WTC11 (cell line): ENCODE measurements around the gene DSEL. TPM values are rescaled to one million over a fixed set of nuclear protein-coding genes. Genes with fewer than 3 reads are reported as not detected.

Source experiments
- ATAC-seq: fragments of 200-7000 bp; cut with Tn5 transposase; 2 replicates; pipeline ENCODE4 v1.10.0; 2021; ENCODE audit warnings: mild to moderate bottlenecking, moderate library complexity
- CTCF ChIA-PET: fragments of 300-600 bp; sonication (Branson Sonifier 250); formaldehyde crosslinking; loops from one replicate; lab custom pipeline; 2021; ENCODE audit warnings: antibody characterized with exemption; lab: Charles Lee
- POLR2A ChIA-PET: fragments of 350-600 bp; sonication (Branson Sonifier 250); formaldehyde crosslinking; loops from one replicate; lab custom pipeline; 2021; ENCODE audit warnings: antibody characterized with exemption; lab: Charles Lee
- DNase-seq: peaks from one replicate; pipeline ENCODE4 v3.0.0; 2021; ENCODE audit warnings: low spot score
- H3K27ac Mint-ChIP-seq: 2 replicates; pipeline ENCODE4 v1.8.0; 2021; ENCODE audit warnings: mixed read lengths
- H3K27me3 Mint-ChIP-seq: 2 replicates; pipeline ENCODE4 v1.8.0; 2021; ENCODE audit warnings: low read depth, mild to moderate bottlenecking, moderate library complexity, mixed read lengths
- H3K36me3 Mint-ChIP-seq: 2 replicates; pipeline ENCODE4 v1.8.0; 2021; ENCODE audit warnings: mixed read lengths
- H3K4me1 Mint-ChIP-seq: 2 replicates; pipeline ENCODE4 v1.8.0; 2022; ENCODE audit warnings: mixed read lengths
- H3K4me3 Mint-ChIP-seq: 2 replicates; pipeline ENCODE4 v1.8.0; 2021; ENCODE audit warnings: mild to moderate bottlenecking, moderate library complexity, mixed read lengths
- H3K9me3 Mint-ChIP-seq: 2 replicates; pipeline ENCODE4 v1.8.0; 2021; ENCODE audit warnings: mixed read lengths
- ATF2 ChIP-seq: sonication (generic); formaldehyde crosslinking; IDR thresholded peaks from 2 replicates; pipeline ENCODE4 v1.8.1; 2022; ENCODE audit warnings: low read depth, missing genetic modification reagents, borderline replicate concordance
- ATF3 ChIP-seq: sonication (generic); formaldehyde crosslinking; conservative IDR thresholded peaks from 2 replicates; pipeline ENCODE4 v1.8.1; 2022; ENCODE audit warnings: mild to moderate bottlenecking, missing genetic modification reagents
- CDX4 ChIP-seq: fragments of 250-450 bp; sonication (Bioruptor Pico); IDR thresholded peaks from 2 replicates; pipeline ENCODE4 v1.9.0; 2021; ENCODE audit warnings: moderate library complexity, mild to moderate bottlenecking, inconsistent platforms, borderline replicate concordance
- E2F1 ChIP-seq: sonication (generic); formaldehyde crosslinking; IDR thresholded peaks from 2 replicates; pipeline ENCODE4 v1.8.0; 2022; ENCODE audit warnings: mild to moderate bottlenecking, missing genetic modification reagents
- E2F5 ChIP-seq: sonication (generic); formaldehyde crosslinking; IDR thresholded peaks from 2 replicates; pipeline ENCODE4 v1.8.1; 2022; ENCODE audit warnings: mild to moderate bottlenecking, moderate library complexity, missing genetic modification reagents
- ERG ChIP-seq: fragments of 250-450 bp; sonication (Bioruptor Pico); IDR thresholded peaks from 2 replicates; pipeline ENCODE4 v1.8.0; 2021; ENCODE audit warnings: mild to moderate bottlenecking
- GABPB1 ChIP-seq: sonication (generic); formaldehyde crosslinking; IDR thresholded peaks from 2 replicates; pipeline ENCODE4 v1.8.1; 2023; ENCODE audit warnings: mild to moderate bottlenecking, missing genetic modification reagents
- JAZF1 ChIP-seq: fragments of 250-450 bp; sonication (Bioruptor Pico); IDR thresholded peaks from 2 replicates; pipeline ENCODE4 v1.9.0; 2021; ENCODE audit warnings: moderate library complexity, mild to moderate bottlenecking, inconsistent platforms
- MLX ChIP-seq: sonication (generic); formaldehyde crosslinking; IDR thresholded peaks from 2 replicates; pipeline ENCODE4 v1.8.1; 2023; ENCODE audit warnings: mild to moderate bottlenecking, missing genetic modification reagents, moderate library complexity
- MXD4 ChIP-seq: fragments of 250-450 bp; sonication (Bioruptor Pico); IDR thresholded peaks from 2 replicates; pipeline ENCODE4 v1.8.0; 2021; ENCODE audit warnings: mild to moderate bottlenecking, moderate library complexity, borderline replicate concordance
- NFE2L1 ChIP-seq: sonication (generic); formaldehyde crosslinking; IDR thresholded peaks from 2 replicates; pipeline ENCODE4 v1.8.1; 2023; ENCODE audit warnings: missing genetic modification reagents
- PRDM15 ChIP-seq: sonication (generic); formaldehyde crosslinking; IDR thresholded peaks from 2 replicates; pipeline ENCODE4 v1.8.0; 2022; ENCODE audit warnings: missing genetic modification reagents
- PRRX2 ChIP-seq: fragments of 250-450 bp; sonication (Bioruptor Pico); IDR thresholded peaks from 2 replicates; pipeline ENCODE4 v1.8.0; 2021; ENCODE audit warnings: mild to moderate bottlenecking
- RELA ChIP-seq: sonication (generic); formaldehyde crosslinking; IDR thresholded peaks from 2 replicates; pipeline ENCODE4 v1.8.1; 2022; ENCODE audit warnings: missing genetic modification reagents, mild to moderate bottlenecking, borderline replicate concordance
- SOX15 ChIP-seq: fragments of 250-450 bp; sonication (Bioruptor Pico); IDR thresholded peaks from 2 replicates; pipeline ENCODE4 v1.9.0; 2021; ENCODE audit warnings: mild to moderate bottlenecking
- TCF7 ChIP-seq: sonication (generic); formaldehyde crosslinking; IDR thresholded peaks from 2 replicates; pipeline ENCODE4 v1.8.0; 2022; ENCODE audit warnings: mild to moderate bottlenecking, low read depth, missing genetic modification reagents, moderate library complexity
- TEAD1 ChIP-seq: sonication (generic); formaldehyde crosslinking; IDR thresholded peaks from 2 replicates; pipeline ENCODE4 v1.8.0; 2022; ENCODE audit warnings: mild to moderate bottlenecking, missing genetic modification reagents
- TEAD4 ChIP-seq: sonication (generic); formaldehyde crosslinking; IDR thresholded peaks from 2 replicates; pipeline ENCODE4 v1.8.0; 2022; ENCODE audit warnings: mild to moderate bottlenecking, missing genetic modification reagents
- ZNF121 ChIP-seq: sonication (generic); formaldehyde crosslinking; IDR thresholded peaks from 2 replicates; pipeline ENCODE4 v1.8.0; 2023; ENCODE audit warnings: missing genetic modification reagents
- ZNF396 ChIP-seq: fragments of 250-450 bp; sonication (Bioruptor Pico); IDR thresholded peaks from 2 replicates; pipeline ENCODE4 v1.8.0; 2021; ENCODE audit warnings: mild to moderate bottlenecking, moderate library complexity, borderline replicate concordance
- ZNF416 ChIP-seq: fragments of 250-450 bp; sonication (Bioruptor Pico); IDR thresholded peaks from 2 replicates; pipeline ENCODE4 v1.9.0; 2021; ENCODE audit warnings: mild to moderate bottlenecking, inconsistent platforms
- ZNF512 ChIP-seq: sonication (generic); formaldehyde crosslinking; IDR thresholded peaks from 2 replicates; pipeline ENCODE4 v1.8.1; 2022; ENCODE audit warnings: missing genetic modification reagents, borderline replicate concordance
- ZNF671 ChIP-seq: fragments of 250-450 bp; sonication (Bioruptor Pico); IDR thresholded peaks from 2 replicates; pipeline ENCODE4 v1.8.0; 2021; ENCODE audit warnings: mild to moderate bottlenecking
- ZSCAN18 ChIP-seq: fragments of 250-450 bp; sonication (Bioruptor Pico); IDR thresholded peaks from 2 replicates; pipeline ENCODE4 v2.1.2; 2022; ENCODE audit warnings: mild to moderate bottlenecking, moderate library complexity
- total RNA-seq: library from RNA; stranded (reverse); gene quantifications from 3 replicates; pipeline ENCODE4 v1.2.3, GENCODE V29; 2021

The DSEL gene
- total RNA-seq, 1 experiment from 2014 or later = 33.4 TPM

GRCh38 chr18:67485655-67486054, 30.9 kb downstream of the DSEL start:
- Mint-ChIP-seq H3K36me3 (no peaks in the 10 kb centered on the region), H3K4me1 (peaks cover 23% of the 10 kb centered on the region), H3K27me3 (peaks cover 70% of the 10 kb centered on the region), H3K27ac (no peak overlapping the region), H3K9me3 (no peaks in the 10 kb centered on the region), H3K4me3 (no peak overlapping the region)
- ATAC-seq (no peak), DNase-seq (no peak)
- TF ChIP-seq ERG (CRISPR knock-in tag) (no peak), GABPB1 (no peak), PRRX2 (CRISPR knock-in tag) (no peak), ZNF121 (CRISPR knock-in tag) (no peak), TCF7 (CRISPR knock-in tag) (no peak), MXD4 (CRISPR knock-in tag) (no peak), ZNF416 (CRISPR knock-in tag) (no peak), JAZF1 (no peak), ATF3 (CRISPR knock-in tag) (no peak), ZSCAN18 (CRISPR knock-in tag) (no peak), TEAD4 (CRISPR knock-in tag) (no peak), ZNF512 (CRISPR knock-in tag) (no peak)
- ChIA-PET POLR2A (no interaction called here), CTCF (no interaction called here)

GRCh38 chr18:67484458-67484857, 32.1 kb downstream of the DSEL start:
- Mint-ChIP-seq H3K4me1 (peaks cover 15% of the 10 kb centered on the region), H3K9me3 (no peaks in the 10 kb centered on the region), H3K4me3 (no peak overlapping the region), H3K36me3 (no peaks in the 10 kb centered on the region), H3K27ac (no peak overlapping the region), H3K27me3 (peaks cover 66% of the 10 kb centered on the region)
- DNase-seq = no peak
- no peak; the same call in 1 of the 2 replicates for ATAC-seq
- ChIA-PET POLR2A (no interaction called here), CTCF (no interaction called here)
- no peak for TF ChIP-seq MLX
- TF ChIP-seq RELA = no peak
- no peak for TF ChIP-seq TEAD1 (CRISPR knock-in tag)
- TF ChIP-seq ZNF396 (CRISPR knock-in tag) = no peak
- no peak for TF ChIP-seq E2F1
- no peak for TF ChIP-seq NFE2L1 (CRISPR knock-in tag)
- TF ChIP-seq CDX4 (CRISPR knock-in tag) = no peak
- TF ChIP-seq ZNF671 (CRISPR knock-in tag) = no peak
- no peak for TF ChIP-seq E2F5 (CRISPR knock-in tag)
- TF ChIP-seq PRDM15 (CRISPR knock-in tag) = no peak
- TF ChIP-seq ATF2 = no peak
- TF ChIP-seq TEAD4 (CRISPR knock-in tag) = no peak
- no peak for TF ChIP-seq SOX15 (CRISPR knock-in tag)
